ENCODE data around the gene DGKH. TPM values are rescaled to one million over a fixed set of nuclear protein-coding genes. Genes with fewer than 3 reads are reported as not detected.

Gene DGKH
- total and polyA plus RNA-seq, 5 donors = 2.0 to 12.1 (median 6.3) TPM

DNA sequence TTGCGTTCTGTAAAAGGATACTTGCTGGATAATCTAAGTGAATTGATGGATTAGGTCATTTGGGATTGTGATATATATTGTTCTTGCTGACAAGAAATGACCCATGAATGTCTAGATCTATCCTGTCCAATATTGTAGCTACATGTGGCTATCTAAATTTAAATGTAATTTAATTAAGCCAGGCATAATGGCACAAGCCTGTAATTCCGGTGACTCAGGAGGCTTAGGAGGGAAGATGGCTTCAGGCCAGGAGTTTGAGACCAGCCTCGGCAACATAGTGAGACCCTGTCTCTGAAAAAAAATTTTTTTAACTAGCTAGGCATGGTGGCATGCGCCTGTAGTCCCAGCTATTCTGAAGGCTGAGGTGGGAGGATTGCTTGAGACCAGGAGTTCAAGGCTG, 184.2 kb downstream of the DGKH start:
- ATAC-seq (no peak), DNase-seq (no peak)
- H3K27me3 ChIP-seq (ENCODE audit: control insufficient read depth, insufficient read depth) = no peaks in the 10 kb centered on the region
- no peak overlapping the region for H3K4me3 ChIP-seq (ENCODE audit: low read length)
- 89% methylated on average over 4 of the region's 4 CpGs for WGBS
- no peaks in the 10 kb centered on the region for H3K9me3 ChIP-seq (ENCODE audit: control insufficient read depth, low read length)
- no peaks in the 10 kb centered on the region for H3K4me1 ChIP-seq (ENCODE audit: control insufficient read depth, insufficient read depth, low read length)
- H3K27ac ChIP-seq (ENCODE audit: low read length) = no peak overlapping the region
- intact Hi-C loops (cut with DNase I) = no loop called here

GRCh38 chr13:42233726-42234125, 185.3 kb downstream of the DGKH start:
- intact Hi-C loops (cut with DNase I) = no loop called here
- Histone ChIP-seq H3K4me3 (ENCODE audit: low read length) (no peak overlapping the region), H3K27ac (ENCODE audit: low read length) (no peak overlapping the region), H3K4me1 (ENCODE audit: control insufficient read depth, insufficient read depth, low read length) (no peaks in the 10 kb centered on the region), H3K9me3 (ENCODE audit: control insufficient read depth, low read length) (no peaks in the 10 kb centered on the region), H3K27me3 (ENCODE audit: control insufficient read depth, insufficient read depth) (no peaks in the 10 kb centered on the region)
- DNase-seq (no peak), ATAC-seq (no peak)
- WGBS = 53% methylated on average over 1 of the region's 1 CpG

DNA sequence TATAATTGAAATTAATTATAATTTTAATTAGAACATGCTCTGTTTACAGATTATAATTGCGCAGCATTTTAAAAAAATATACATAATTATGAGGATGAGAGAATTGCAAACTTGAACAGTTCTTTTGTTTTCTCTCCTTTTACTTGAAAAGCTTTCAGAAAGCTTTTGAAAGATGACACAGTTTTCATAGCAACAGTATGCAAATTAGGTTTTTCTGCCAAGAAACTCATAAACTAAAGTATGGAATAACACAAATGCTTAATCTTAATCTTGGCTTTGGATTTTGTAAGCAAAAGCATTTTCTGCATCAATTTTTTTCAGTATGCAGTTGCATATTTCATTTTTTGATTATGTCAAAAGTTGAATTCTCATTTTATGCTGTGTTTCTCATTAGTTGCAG, 190.7 kb downstream of the DGKH start:
- intact Hi-C loops (cut with DNase I) = no loop called here
- DNase-seq = no peak
- 83% methylated on average over 1 of the region's 1 CpG for WGBS
- H3K27ac ChIP-seq (ENCODE audit: low read length) = no peak overlapping the region
- H3K4me3 ChIP-seq (ENCODE audit: low read length) = no peak overlapping the region
- no peaks in the 10 kb centered on the region for H3K4me1 ChIP-seq (ENCODE audit: control insufficient read depth, insufficient read depth, low read length)
- H3K9me3 ChIP-seq (ENCODE audit: control insufficient read depth, low read length) = no peaks in the 10 kb centered on the region
- ATAC-seq = no peak
- no peaks in the 10 kb centered on the region for H3K27me3 ChIP-seq (ENCODE audit: control insufficient read depth, insufficient read depth)

DNA sequence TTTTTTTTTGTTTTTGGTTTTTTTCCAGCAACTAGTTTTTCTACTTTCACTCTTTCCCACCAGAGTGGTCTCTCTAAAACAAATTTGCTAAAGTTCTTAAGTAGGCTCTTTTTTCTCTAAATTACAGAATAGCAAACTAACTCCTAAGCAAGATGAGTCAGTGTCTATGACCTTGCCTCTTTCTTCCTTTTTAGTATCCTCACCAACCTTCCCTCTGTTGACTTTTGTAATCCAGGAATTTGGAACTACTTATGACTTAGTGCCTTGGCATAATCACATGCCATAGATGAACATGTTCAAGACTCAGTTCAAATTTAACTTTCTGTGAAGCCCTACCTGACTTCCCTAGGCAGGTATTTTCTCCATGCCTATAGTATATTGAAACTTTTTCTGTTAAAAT, 191.2 kb downstream of the DGKH start:
- DNase-seq (no peak), ATAC-seq (no peak)
- intact Hi-C loops (cut with DNase I) = no loop called here
- H3K4me1 ChIP-seq (ENCODE audit: control insufficient read depth, insufficient read depth, low read length) = no peaks in the 10 kb centered on the region
- H3K27ac ChIP-seq (ENCODE audit: low read length) = no peak overlapping the region
- no peaks in the 10 kb centered on the region for H3K27me3 ChIP-seq (ENCODE audit: control insufficient read depth, insufficient read depth)
- H3K4me3 ChIP-seq (ENCODE audit: low read length) = no peak overlapping the region
- no peaks in the 10 kb centered on the region for H3K9me3 ChIP-seq (ENCODE audit: control insufficient read depth, low read length)

GRCh38 chr13:42246541-42246940, 198.1 kb downstream of the DGKH start:
- Histone ChIP-seq H3K4me1 (ENCODE audit: control insufficient read depth, insufficient read depth, low read length) (no peaks in the 10 kb centered on the region), H3K9me3 (ENCODE audit: control insufficient read depth, low read length) (no peaks in the 10 kb centered on the region), H3K27me3 (ENCODE audit: control insufficient read depth, insufficient read depth) (no peaks in the 10 kb centered on the region), H3K27ac (ENCODE audit: low read length) (no peak overlapping the region), H3K4me3 (ENCODE audit: low read length) (no peak overlapping the region)
- ATAC-seq = no peak
- 93% methylated on average over 8 of the region's 8 CpGs for WGBS
- no peak for DNase-seq
- intact Hi-C loops (cut with DNase I) = no loop called here

GRCh38 chr13:42247883-42248282, 199.4 kb downstream of the DGKH start:
- Histone ChIP-seq H3K4me3 (ENCODE audit: low read length) (no peak overlapping the region), H3K9me3 (ENCODE audit: control insufficient read depth, low read length) (no peaks in the 10 kb centered on the region), H3K27me3 (ENCODE audit: control insufficient read depth, insufficient read depth) (no peaks in the 10 kb centered on the region), H3K4me1 (ENCODE audit: control insufficient read depth, insufficient read depth, low read length) (no peaks in the 10 kb centered on the region), H3K27ac (ENCODE audit: low read length) (no peak overlapping the region)
- no peak for ATAC-seq
- intact Hi-C loops (cut with DNase I) = no loop called here
- no peak for DNase-seq
- WGBS = 95% methylated on average over 2 of the region's 2 CpGs

- 43% methylated on average over 5 of the region's 5 CpGs for WGBS
- no peaks in the 10 kb centered on the region for H3K4me1 ChIP-seq (ENCODE audit: control insufficient read depth, insufficient read depth, low read length)
- DNase-seq (no peak), ATAC-seq (peak; percentile 52 to 71)
- no peaks in the 10 kb centered on the region for H3K9me3 ChIP-seq (ENCODE audit: control insufficient read depth, low read length)
- intact Hi-C loops (cut with DNase I) = no loop called here
- no peak overlapping the region for H3K4me3 ChIP-seq (ENCODE audit: low read length)
- H3K27me3 ChIP-seq (ENCODE audit: control insufficient read depth, insufficient read depth) = peaks cover 2% of the 10 kb centered on the region
- no peak overlapping the region for H3K27ac ChIP-seq (ENCODE audit: low read length)
Observed at GRCh38 chr13:42255886-42256285, 207.4 kb downstream of the DGKH start.

DNA sequence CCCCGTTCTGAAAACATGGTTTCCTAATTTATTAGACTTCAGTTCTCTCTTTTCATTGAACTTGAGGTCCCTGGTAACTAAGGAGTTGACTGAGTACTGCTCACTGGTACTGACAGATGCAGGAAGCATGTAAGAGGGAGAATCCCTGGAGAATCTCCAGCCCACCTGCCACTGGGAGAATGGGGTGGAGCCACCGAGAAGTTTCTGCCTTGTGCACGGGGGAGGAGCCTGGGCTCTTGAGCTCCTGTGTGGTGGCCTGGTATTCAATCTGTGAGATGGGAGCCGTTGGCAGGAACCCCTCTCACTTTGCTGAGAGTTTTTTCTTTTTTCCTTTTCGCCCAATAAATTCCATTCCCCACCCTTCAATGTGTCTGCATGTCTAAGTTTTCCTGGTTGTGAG, 210.3 kb downstream of the DGKH start:
- DNase-seq (no peak), ATAC-seq (no peak)
- H3K4me1 ChIP-seq (ENCODE audit: control insufficient read depth, insufficient read depth, low read length) = no peaks in the 10 kb centered on the region
- H3K27me3 ChIP-seq (ENCODE audit: control insufficient read depth, insufficient read depth) = no peaks in the 10 kb centered on the region
- no peak overlapping the region for H3K4me3 ChIP-seq (ENCODE audit: low read length)
- H3K9me3 ChIP-seq (ENCODE audit: control insufficient read depth, low read length) = no peaks in the 10 kb centered on the region
- H3K27ac ChIP-seq (ENCODE audit: low read length) = no peak overlapping the region
- WGBS = 72% methylated on average over 5 of the region's 5 CpGs
- intact Hi-C loops (cut with DNase I) = no loop called here

GRCh38 chr13:42259515-42259914, 211.1 kb downstream of the DGKH start:
- 81% methylated on average over 4 of the region's 4 CpGs for WGBS
- H3K9me3 ChIP-seq (ENCODE audit: control insufficient read depth, low read length) = no peaks in the 10 kb centered on the region
- no peak overlapping the region for H3K27ac ChIP-seq (ENCODE audit: low read length)
- no peaks in the 10 kb centered on the region for H3K27me3 ChIP-seq (ENCODE audit: control insufficient read depth, insufficient read depth)
- H3K4me3 ChIP-seq (ENCODE audit: low read length) = no peak overlapping the region
- intact Hi-C loops (cut with DNase I) = no loop called here
- H3K4me1 ChIP-seq (ENCODE audit: control insufficient read depth, insufficient read depth, low read length) = no peaks in the 10 kb centered on the region
- ATAC-seq (no peak), DNase-seq (no peak)

GRCh38 chr13:42260903-42261654, 212.6 kb downstream of the DGKH start:
- no peak overlapping the region for H3K4me3 ChIP-seq (ENCODE audit: low read length)
- no peak overlapping the region for H3K27ac ChIP-seq (ENCODE audit: low read length)
- WGBS = 86% methylated on average over 8 of the region's 8 CpGs
- no peaks in the 10 kb centered on the region for H3K4me1 ChIP-seq (ENCODE audit: control insufficient read depth, insufficient read depth, low read length)
- DNase-seq (no peak), ATAC-seq (no peak)
- no peaks in the 10 kb centered on the region for H3K27me3 ChIP-seq (ENCODE audit: control insufficient read depth, insufficient read depth)
- intact Hi-C loops (cut with DNase I) = no loop called here
- H3K9me3 ChIP-seq (ENCODE audit: control insufficient read depth, low read length) = no peaks in the 10 kb centered on the region

GRCh38 chr13:42266473-42266872, 218.0 kb downstream of the DGKH start:
- Histone ChIP-seq H3K9me3 (ENCODE audit: control insufficient read depth, low read length) (no peaks in the 10 kb centered on the region), H3K27ac (ENCODE audit: low read length) (no peak overlapping the region), H3K27me3 (ENCODE audit: control insufficient read depth, insufficient read depth) (no peaks in the 10 kb centered on the region), H3K4me1 (ENCODE audit: control insufficient read depth, insufficient read depth, low read length) (no peaks in the 10 kb centered on the region), H3K4me3 (ENCODE audit: low read length) (no peak overlapping the region)
- intact Hi-C loops (cut with DNase I) = no loop called here
- DNase-seq (no peak), ATAC-seq (peak in 1 of 2 donors; percentile 41)
- 38% methylated on average over 3 of the region's 3 CpGs for WGBS

Data from right cardiac atrium (tissue), 5 donors.